ENCODE measurements around the gene ERVK3-1. TPM values are rescaled to one million over a fixed set of nuclear protein-coding genes. Genes with fewer than 3 reads are reported as not detected.

ERVK3-1 gene
- total RNA-seq, 1 experiment from 2014 or later = 84.0 TPM

DNA sequence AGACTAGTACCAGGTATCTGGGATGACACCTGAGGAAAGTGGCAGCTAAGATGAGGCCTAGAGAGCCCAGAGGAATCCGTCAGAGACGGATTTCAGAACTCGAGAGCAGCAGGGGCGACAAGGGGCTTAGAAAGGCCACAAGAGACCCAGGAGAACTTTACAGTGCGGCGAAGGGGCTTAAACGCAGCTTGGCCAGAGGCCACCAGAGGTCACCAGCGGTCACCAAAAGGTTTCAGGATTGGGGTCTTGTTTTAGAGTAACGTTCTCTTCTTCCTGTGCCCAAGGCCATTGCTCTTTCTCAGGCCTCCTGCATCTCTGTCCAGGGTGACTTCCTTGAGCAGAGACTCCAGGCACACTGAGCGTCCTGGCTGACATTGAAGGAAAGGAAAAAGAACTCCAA, 23.8 kb downstream of the ERVK3-1 start:
- intact Hi-C loops (cut with micrococcal nuclease; ENCODE audit: unreplicated experiment) = loop anchor here (5.0 kb wide), 1 partner anchor 58 kb away; the partner anchor contains the start of gene RPS5
- no TSS peak for BruUV-seq (replicated peaks)
- ChIA-PET POLR2A (no interaction called here), CTCF (no interaction called here)
- peaks cover 23% of the 10 kb centered on the region for H3K4me1 ChIP-seq (ENCODE audit: control insufficient read depth, insufficient read depth, low read length)
- H3K4me3 ChIP-seq (ENCODE audit: low read depth in 2 of 2, low read length in 2 of 2) = no peak overlapping the region
- in situ Hi-C loops (cut with HindIII; ENCODE audit: low pct_unique_long_range_greater_than_20kb, low sequenced_read_pairs) = no loop called here
- DNase-seq (ENCODE audit: low read depth, low spot score) (no peak), ATAC-seq (no peak)
- H3K27me3 ChIP-seq (ENCODE audit: control insufficient read depth, insufficient read depth, low read length) = no peaks in the 10 kb centered on the region
- H3K27ac ChIP-seq (ENCODE audit: low read length) = no peak overlapping the region
- no peaks in the 10 kb centered on the region; the same call in 1 of the 2 replicates for H3K36me3 ChIP-seq (ENCODE audit: control insufficient read depth, insufficient read depth, low read length)
- no peaks in the 10 kb centered on the region for H3K9me3 ChIP-seq (ENCODE audit: control insufficient read depth, insufficient read depth, low read depth, low read length)
- TF ChIP-seq, protein P1, sequence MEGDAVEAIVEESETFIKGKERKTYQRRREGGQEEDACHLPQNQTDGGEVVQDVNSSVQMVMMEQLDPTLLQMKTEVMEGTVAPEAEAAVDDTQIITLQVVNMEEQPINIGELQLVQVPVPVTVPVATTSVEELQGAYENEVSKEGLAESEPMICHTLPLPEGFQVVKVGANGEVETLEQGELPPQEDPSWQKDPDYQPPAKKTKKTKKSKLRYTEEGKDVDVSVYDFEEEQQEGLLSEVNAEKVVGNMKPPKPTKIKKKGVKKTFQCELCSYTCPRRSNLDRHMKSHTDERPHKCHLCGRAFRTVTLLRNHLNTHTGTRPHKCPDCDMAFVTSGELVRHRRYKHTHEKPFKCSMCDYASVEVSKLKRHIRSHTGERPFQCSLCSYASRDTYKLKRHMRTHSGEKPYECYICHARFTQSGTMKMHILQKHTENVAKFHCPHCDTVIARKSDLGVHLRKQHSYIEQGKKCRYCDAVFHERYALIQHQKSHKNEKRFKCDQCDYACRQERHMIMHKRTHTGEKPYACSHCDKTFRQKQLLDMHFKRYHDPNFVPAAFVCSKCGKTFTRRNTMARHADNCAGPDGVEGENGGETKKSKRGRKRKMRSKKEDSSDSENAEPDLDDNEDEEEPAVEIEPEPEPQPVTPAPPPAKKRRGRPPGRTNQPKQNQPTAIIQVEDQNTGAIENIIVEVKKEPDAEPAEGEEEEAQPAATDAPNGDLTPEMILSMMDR (IDR thresholded peaks at IDR 0.05) = no peak
- TF ChIP-seq TCF7L2 (IDR thresholded peaks at IDR 0.05; ENCODE audit: low read depth, low read length) = no peak
- no peak for TF ChIP-seq POLR2AphosphoS5 (IDR thresholded peaks at IDR 0.05; ENCODE audit: low read depth, low read length)
- TF ChIP-seq, protein P2, sequence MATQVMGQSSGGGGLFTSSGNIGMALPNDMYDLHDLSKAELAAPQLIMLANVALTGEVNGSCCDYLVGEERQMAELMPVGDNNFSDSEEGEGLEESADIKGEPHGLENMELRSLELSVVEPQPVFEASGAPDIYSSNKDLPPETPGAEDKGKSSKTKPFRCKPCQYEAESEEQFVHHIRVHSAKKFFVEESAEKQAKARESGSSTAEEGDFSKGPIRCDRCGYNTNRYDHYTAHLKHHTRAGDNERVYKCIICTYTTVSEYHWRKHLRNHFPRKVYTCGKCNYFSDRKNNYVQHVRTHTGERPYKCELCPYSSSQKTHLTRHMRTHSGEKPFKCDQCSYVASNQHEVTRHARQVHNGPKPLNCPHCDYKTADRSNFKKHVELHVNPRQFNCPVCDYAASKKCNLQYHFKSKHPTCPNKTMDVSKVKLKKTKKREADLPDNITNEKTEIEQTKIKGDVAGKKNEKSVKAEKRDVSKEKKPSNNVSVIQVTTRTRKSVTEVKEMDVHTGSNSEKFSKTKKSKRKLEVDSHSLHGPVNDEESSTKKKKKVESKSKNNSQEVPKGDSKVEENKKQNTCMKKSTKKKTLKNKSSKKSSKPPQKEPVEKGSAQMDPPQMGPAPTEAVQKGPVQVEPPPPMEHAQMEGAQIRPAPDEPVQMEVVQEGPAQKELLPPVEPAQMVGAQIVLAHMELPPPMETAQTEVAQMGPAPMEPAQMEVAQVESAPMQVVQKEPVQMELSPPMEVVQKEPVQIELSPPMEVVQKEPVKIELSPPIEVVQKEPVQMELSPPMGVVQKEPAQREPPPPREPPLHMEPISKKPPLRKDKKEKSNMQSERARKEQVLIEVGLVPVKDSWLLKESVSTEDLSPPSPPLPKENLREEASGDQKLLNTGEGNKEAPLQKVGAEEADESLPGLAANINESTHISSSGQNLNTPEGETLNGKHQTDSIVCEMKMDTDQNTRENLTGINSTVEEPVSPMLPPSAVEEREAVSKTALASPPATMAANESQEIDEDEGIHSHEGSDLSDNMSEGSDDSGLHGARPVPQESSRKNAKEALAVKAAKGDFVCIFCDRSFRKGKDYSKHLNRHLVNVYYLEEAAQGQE (IDR thresholded peaks at IDR 0.05; ENCODE audit: insufficient read depth in 1 of 2, low read depth in 2 of 2, low read length in 1 of 2) = no peak
- TF ChIP-seq SIN3A (IDR thresholded peaks at IDR 0.05; ENCODE audit: borderline replicate concordance, insufficient read depth, low read depth, low read length) = no peak

DNA sequence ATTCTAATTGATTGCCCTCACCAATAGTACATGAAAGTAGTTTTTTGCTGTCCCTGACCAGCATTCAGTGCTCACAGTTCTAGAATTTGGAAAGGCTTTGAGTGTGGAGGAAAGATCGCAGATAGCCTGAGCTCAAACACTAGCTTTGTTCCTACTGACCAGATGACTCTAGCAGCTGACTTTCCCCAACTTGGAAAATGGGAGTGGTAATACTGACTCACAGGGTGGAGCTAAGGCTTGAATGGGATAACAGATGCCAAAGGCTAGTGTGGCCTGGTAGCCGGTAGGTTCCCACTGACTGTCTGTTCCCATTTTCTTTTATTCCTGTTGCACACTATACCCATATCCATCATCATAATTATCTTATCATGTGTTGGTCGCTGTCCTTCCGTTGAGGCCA, 25.3 kb downstream of the ERVK3-1 start:
- DNase-seq (ENCODE audit: low read depth, low spot score) = peak; percentile 75
- no peak for ATAC-seq
- TF ChIP-seq, protein P2 (IDR thresholded peaks at IDR 0.05; ENCODE audit: insufficient read depth in 1 of 2, low read depth in 2 of 2, low read length in 1 of 2) = no peak
- no peak for TF ChIP-seq SIN3A (IDR thresholded peaks at IDR 0.05; ENCODE audit: borderline replicate concordance, insufficient read depth, low read depth, low read length)
- no peak for TF ChIP-seq POLR2AphosphoS5 (IDR thresholded peaks at IDR 0.05; ENCODE audit: low read depth, low read length)
- TF ChIP-seq, protein P1 (IDR thresholded peaks at IDR 0.05) = no peak
- TF ChIP-seq TCF7L2 (IDR thresholded peaks at IDR 0.05; ENCODE audit: low read depth, low read length) = no peak
- Histone ChIP-seq H3K27ac (ENCODE audit: low read length) (no peak overlapping the region), H3K4me1 (ENCODE audit: control insufficient read depth, insufficient read depth, low read length) (peaks cover 23% of the 10 kb centered on the region), H3K9me3 (ENCODE audit: control insufficient read depth, insufficient read depth, low read depth, low read length) (no peaks in the 10 kb centered on the region), H3K36me3 (ENCODE audit: control insufficient read depth, insufficient read depth, low read length) (no peaks in the 10 kb centered on the region; the same call in 1 of the 2 replicates), H3K27me3 (ENCODE audit: control insufficient read depth, insufficient read depth, low read length) (no peaks in the 10 kb centered on the region), H3K4me3 (ENCODE audit: low read depth in 2 of 2, low read length in 2 of 2) (no peak overlapping the region)
- POLR2A ChIA-PET = interaction anchor here (0.8 kb wide), 1 partner anchor 33 kb away, joined by 4 read pairs; no protein-coding TSS in a partner anchor
- intact Hi-C loops (cut with micrococcal nuclease; ENCODE audit: unreplicated experiment) (no loop called here), in situ Hi-C loops (cut with HindIII; ENCODE audit: low pct_unique_long_range_greater_than_20kb, low sequenced_read_pairs) (no loop called here)
- no TSS peak for BruUV-seq (replicated peaks)
- CTCF ChIA-PET = no interaction called here
